Nephron progenitor cell (in vitro differentiated cells): ENCODE data around the gene ASTN2.

Source experiments
- DNase-seq: peaks from one replicate; pipeline ENCODE4 v3.0.0; 2021
- H3K27ac Mint-ChIP-seq: 2 replicates; pipeline ENCODE4 v1.8.0; 2021; ENCODE audit warnings: mild to moderate bottlenecking, moderate library complexity, mixed read lengths
- H3K27me3 Mint-ChIP-seq: 2 replicates; pipeline ENCODE4 v1.8.0; 2021; ENCODE audit warnings: mild to moderate bottlenecking, low read depth, mixed read lengths; ENCODE audit not compliant: poor library complexity
- H3K36me3 Mint-ChIP-seq: 2 replicates; pipeline ENCODE4 v1.8.0; 2021; ENCODE audit warnings: low read depth, mixed read lengths
- H3K4me1 Mint-ChIP-seq: 2 replicates; pipeline ENCODE4 v1.8.0; 2021; ENCODE audit warnings: mixed read lengths
- H3K4me3 Mint-ChIP-seq: 2 replicates; pipeline ENCODE4 v1.8.0; 2021; ENCODE audit warnings: mild to moderate bottlenecking, moderate library complexity, mixed read lengths
- H3K9me3 Mint-ChIP-seq: 2 replicates; pipeline ENCODE4 v1.8.0; 2021; ENCODE audit warnings: mild to moderate bottlenecking, moderate library complexity, mixed read lengths
- CTCF ChIP-seq: fragments of 200-600 bp; sonication (generic); IDR thresholded peaks from 2 replicates; pipeline ENCODE4 v1.5.0; 2021; ENCODE audit warnings: antibody characterized with exemption

Gene ASTN2

GRCh38 chr9:116405321-116405720 is 1009.5 kb downstream of the ASTN2 start:
- Mint-ChIP-seq H3K27me3 (peaks cover 9% of the 10 kb centered on the region), H3K4me1 (no peaks in the 10 kb centered on the region), H3K27ac (no peak overlapping the region), H3K4me3 (no peak overlapping the region), H3K36me3 (no peaks in the 10 kb centered on the region), H3K9me3 (no peaks in the 10 kb centered on the region)
- TF ChIP-seq CTCF: no peak
- no peak for DNase-seq

- Mint-ChIP-seq H3K27ac (no peak overlapping the region), H3K36me3 (no peaks in the 10 kb centered on the region), H3K9me3 (no peaks in the 10 kb centered on the region), H3K27me3 (peaks cover 4% of the 10 kb centered on the region), H3K4me3 (no peak overlapping the region), H3K4me1 (no peaks in the 10 kb centered on the region)
- no peak for DNase-seq
- no peak for TF ChIP-seq CTCF
Observed at GRCh38 chr9:116404228-116404627, 1010.6 kb downstream of the ASTN2 start.

- H3K4me3 Mint-ChIP-seq: no peak overlapping the region
- no peaks in the 10 kb centered on the region for H3K9me3 Mint-ChIP-seq
- TF ChIP-seq CTCF: no peak
- H3K36me3 Mint-ChIP-seq: no peaks in the 10 kb centered on the region
- H3K4me1 Mint-ChIP-seq: no peaks in the 10 kb centered on the region
- H3K27ac Mint-ChIP-seq: no peak overlapping the region
- peaks cover 4% of the 10 kb centered on the region for H3K27me3 Mint-ChIP-seq
- DNase-seq: no peak
Observed at GRCh38 chr9:116403171-116403570, 1011.7 kb downstream of the ASTN2 start.

GRCh38 chr9:116395699-116396037 is 1019.2 kb downstream of the ASTN2 start:
- Mint-ChIP-seq H3K9me3 (no peaks in the 10 kb centered on the region), H3K27ac (no peak overlapping the region), H3K27me3 (peaks cover 3% of the 10 kb centered on the region), H3K4me3 (no peak overlapping the region), H3K36me3 (peaks cover 4% of the 10 kb centered on the region), H3K4me1 (peaks cover 6% of the 10 kb centered on the region)
- DNase-seq: no peak
- no peak for TF ChIP-seq CTCF

- Mint-ChIP-seq H3K4me1 (peaks cover 6% of the 10 kb centered on the region), H3K27me3 (peaks cover 3% of the 10 kb centered on the region), H3K36me3 (peaks cover 4% of the 10 kb centered on the region), H3K27ac (no peak overlapping the region), H3K4me3 (no peak overlapping the region), H3K9me3 (no peaks in the 10 kb centered on the region)
- DNase-seq: no peak
- TF ChIP-seq CTCF: no peak
Observed at GRCh38 chr9:116394894-116395698, 1019.8 kb downstream of the ASTN2 start.

GRCh38 chr9:116394070-116394469 is 1020.8 kb downstream of the ASTN2 start:
- no peaks in the 10 kb centered on the region for H3K9me3 Mint-ChIP-seq
- H3K4me1 Mint-ChIP-seq: peaks cover 6% of the 10 kb centered on the region
- H3K27me3 Mint-ChIP-seq: peaks cover 6% of the 10 kb centered on the region
- TF ChIP-seq CTCF: no peak
- DNase-seq: no peak
- no peak overlapping the region for H3K4me3 Mint-ChIP-seq
- peaks cover 10% of the 10 kb centered on the region for H3K36me3 Mint-ChIP-seq
- no peak overlapping the region for H3K27ac Mint-ChIP-seq
